ENCODE measurements around the gene FAM3A. TPM values are rescaled to one million over a fixed set of nuclear protein-coding genes. Genes with fewer than 3 reads are reported as not detected.

FAM3A gene
- total and polyA plus RNA-seq, 2 of the 8 experiments (the other 6 are each of a cell fraction or from before 2014, with no cell fraction given): 16.2 to 18.6 TPM

GRCh38 chrX:154464806-154465365 lies 51.1 kb downstream of the FAM3A start (continued):
- TF ChIP-seq ASH2L (IDR thresholded peaks at IDR 0.05; ENCODE audit: low read length) (no peak), SRF (IDR thresholded peaks at IDR 0.05; ENCODE audit: low read depth, low read length) (no peak), CHD2 (IDR thresholded peaks at IDR 0.05; ENCODE audit: low read length) (no peak), CREB1 (IDR thresholded peaks at IDR 0.05) (no peak), BRCA1 (IDR thresholded peaks at IDR 0.05; ENCODE audit: low read depth, low read length) (no peak), JUN (IDR thresholded peaks at IDR 0.05; ENCODE audit: low read depth, low read length) (no peak), POU5F1 (IDR thresholded peaks at IDR 0.05; ENCODE audit: low read depth, low read length) (no peak), CTBP2 (IDR thresholded peaks at IDR 0.05; ENCODE audit: borderline replicate concordance, insufficient read depth, insufficient read length, low read length) (no peak), JUND (IDR thresholded peaks at IDR 0.05; ENCODE audit: low read length) (no peak), MAX (IDR thresholded peaks at IDR 0.05) (no peak)

Measured in H1 (cell line).